HG03354 (cell line): Measurements from ENCODE around the gene MARCHF9.

ENCODE experiments used
- ATAC-seq: cut with Tn5 transposase; IDR thresholded peaks from one replicate; pipeline ENCODE4 v1.9.1; 2021; ENCODE audit warnings: mild to moderate bottlenecking; ENCODE audit not compliant: unreplicated experiment, poor library complexity, severe bottlenecking

Gene MARCHF9

DNA sequence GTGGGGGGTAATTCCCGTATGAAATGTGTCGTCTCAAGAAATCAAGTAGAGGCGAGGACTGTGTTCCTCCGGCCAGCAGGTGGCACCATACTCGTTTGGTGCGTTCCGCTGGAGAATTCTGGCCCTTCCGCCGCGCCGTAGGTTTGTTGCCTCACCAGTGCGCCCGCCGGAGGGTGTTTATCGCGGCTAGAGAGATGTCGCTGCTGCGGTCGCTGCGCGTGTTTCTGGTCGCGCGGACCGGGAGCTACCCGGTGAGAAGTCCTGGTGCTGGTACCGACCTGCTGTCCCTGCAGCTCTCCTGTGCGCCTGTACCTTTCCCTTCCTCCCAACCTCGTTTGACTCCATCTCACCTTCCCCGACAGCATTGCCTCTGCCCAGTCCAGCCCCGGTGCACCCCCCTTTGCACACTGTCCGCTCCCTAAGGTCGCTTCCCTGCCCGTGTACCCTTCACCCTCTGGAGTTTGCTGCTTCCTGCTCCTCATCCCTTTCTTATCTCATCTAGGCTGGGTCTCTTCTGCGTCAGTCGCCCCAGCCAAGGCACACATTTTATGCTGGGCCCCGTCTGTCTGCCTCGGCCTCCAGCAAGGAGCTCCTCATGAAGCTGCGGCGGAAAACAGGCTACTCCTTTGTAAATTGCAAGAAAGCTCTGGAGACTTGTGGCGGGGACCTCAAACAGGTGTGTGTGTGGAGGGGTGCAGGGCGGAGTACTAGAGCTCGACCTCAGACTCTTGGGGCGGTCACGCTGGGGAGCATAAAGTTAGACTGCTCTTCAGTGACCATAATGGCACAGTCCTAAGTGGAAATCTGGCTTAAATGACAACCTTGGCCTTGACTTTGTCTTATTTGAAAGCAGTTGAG lies 27.9 kb downstream of the MARCHF9 start, which contains the start of gene TSFM:
TSS of gene TSFM (plus strand) at position 180 of the 858 bp plus-strand sequence. CDS start at position 195, 15 bp downstream.
- peak; percentile 84 for ATAC-seq

DNA sequence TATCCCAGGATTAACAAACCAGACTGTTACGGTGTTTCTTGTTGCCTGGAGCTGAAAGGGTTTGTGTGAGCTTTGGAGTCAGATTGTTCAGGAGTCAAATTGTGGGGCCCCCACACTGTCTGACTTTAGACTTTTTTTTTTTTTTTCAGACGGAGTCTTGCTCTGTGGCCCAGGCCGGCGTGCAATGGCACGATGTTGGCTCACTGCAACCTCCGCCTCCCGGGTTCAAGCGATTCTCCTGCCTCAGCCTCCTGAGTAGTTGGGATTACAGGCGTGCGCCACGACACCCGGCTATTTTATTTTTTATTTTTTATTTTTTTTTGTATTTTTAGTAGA lies 28.5 kb downstream of the MARCHF9 start:
- no peak for ATAC-seq

DNA sequence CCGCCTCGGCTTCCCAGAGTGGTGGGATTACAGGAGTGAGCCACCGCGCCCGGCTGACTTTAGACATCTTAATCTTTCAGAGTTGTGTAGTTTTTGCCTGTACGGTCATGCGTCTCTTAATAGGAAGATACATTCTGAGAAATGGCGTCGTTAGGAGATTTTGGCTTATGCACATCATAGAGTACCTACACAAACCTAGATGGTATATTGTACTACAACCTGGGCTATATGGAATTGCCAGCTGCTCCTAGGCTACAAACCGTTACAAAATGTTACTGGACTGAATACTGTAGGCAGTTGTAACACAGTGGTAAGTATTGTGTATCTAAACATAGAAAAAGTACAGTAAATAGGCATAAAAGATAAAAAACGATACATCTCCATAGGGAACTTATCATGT lies 29.0 kb downstream of the MARCHF9 start:
- ATAC-seq: no peak

DNA sequence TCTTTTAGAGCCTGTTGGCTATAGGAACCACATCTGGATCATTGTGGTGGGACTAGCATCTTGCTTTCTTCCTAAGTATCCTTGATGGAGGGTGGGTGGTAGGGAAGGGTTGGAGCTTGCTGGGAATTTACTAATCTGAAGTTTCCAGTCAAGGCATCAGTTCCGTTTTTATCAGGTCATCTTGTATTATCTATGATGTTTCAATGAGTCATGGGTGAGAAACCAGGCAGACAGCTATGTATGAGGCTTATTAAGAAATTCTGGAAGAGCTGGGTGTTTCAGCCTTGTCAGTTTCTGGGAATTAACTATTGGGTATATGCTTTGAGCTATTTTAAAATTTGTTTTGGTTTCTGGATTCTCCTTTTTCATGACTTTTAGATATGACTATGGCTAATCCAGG lies 39.0 kb downstream of the MARCHF9 start:
- ATAC-seq: no peak

DNA sequence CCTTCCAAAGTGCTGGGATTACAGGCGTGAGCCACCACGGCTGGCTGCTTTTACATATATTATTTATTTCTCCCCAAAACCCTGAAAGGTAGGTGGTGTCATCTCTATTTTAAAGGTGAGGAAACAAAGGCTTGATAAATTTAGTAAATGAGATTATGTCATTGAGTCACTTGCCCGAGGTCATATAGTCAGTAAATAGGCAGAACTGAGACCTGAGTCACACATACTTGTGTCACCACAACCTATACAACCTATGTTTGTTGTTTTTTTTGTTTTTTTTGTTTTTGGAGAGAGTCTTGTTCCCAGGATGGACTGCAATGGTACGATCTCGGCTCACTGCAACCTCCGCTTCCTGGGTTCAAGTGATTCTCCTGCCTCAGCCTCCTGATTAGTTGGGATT lies 40.5 kb downstream of the MARCHF9 start:
- no peak for ATAC-seq

DNA sequence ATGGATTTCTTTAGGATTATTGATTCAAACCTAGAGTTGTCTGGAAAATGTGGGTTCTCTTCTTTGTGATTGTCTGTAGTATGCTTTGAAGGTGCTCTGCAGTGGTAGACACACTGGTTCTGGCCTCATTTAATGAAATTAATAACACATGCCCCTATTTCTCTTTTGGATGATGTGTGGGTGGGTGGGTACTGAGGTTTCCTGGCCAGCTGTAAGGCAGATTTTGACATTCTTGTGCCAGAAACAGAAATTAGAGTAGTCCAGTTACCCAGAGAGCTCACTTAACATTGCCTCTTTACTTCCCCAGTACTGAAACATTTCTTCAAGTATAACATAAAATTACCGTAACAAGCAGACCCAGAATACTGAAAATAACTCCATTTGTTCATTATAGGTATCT lies 42.1 kb downstream of the MARCHF9 start:
- no peak for ATAC-seq

DNA sequence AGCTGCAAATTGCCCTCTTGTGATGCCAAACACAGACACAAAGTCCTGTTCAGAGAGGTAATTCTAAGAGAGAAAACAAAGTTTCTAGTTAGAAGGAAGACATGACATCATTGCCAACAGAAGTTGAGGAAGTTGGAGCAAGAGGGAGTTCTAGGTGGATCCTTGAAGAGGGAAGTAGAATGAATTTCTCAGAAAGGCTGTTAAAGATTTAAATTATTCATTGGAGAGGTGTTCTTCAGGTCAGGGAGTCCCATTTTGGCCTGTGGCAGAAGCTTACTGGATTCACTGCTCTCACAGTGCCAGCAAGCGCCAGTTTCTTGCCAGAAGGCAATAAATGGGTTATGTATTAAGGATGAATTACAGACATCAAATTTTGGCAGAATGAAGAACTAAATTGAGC lies 43.0 kb downstream of the MARCHF9 start:
- ATAC-seq: no peak

DNA sequence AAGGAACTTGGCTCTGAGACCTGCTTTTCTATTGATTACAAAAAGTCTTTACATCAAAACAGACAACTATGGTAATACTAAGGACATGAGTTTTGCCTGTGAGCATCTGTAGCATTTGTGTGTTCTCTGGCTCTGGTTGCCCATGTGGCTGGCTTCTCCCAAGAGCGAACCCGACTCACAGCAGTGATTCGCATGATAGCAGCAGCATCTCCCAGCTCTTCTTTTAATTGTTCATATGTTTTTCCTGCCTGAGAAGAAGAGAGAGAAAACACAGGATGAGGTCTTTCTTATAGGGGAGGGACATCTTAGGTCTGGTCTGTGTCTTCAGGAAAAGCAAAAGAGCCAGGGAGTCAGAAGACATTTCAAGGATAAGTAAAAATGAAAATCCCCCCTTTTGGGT lies 46.1 kb downstream of the MARCHF9 start:
- ATAC-seq: no peak

DNA sequence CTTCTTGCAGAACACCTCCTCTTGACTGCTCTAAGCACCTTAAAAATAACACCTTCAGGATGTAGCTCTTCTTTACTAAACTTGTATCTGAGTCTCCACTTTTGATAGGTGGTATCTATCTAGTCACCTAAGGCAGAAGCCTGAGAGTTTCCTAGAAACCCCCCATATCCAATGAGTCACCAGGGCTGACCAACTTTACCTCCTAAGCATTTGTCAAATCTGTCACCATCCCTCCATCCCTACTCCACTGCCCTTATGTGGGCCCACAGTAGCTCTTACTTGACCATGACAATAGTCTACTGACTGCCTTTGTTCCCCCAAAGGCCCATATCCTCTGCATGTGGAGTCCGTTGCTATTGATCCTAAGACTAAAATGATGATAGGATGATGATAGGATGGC lies 47.7 kb downstream of the MARCHF9 start:
- ATAC-seq: no peak

DNA sequence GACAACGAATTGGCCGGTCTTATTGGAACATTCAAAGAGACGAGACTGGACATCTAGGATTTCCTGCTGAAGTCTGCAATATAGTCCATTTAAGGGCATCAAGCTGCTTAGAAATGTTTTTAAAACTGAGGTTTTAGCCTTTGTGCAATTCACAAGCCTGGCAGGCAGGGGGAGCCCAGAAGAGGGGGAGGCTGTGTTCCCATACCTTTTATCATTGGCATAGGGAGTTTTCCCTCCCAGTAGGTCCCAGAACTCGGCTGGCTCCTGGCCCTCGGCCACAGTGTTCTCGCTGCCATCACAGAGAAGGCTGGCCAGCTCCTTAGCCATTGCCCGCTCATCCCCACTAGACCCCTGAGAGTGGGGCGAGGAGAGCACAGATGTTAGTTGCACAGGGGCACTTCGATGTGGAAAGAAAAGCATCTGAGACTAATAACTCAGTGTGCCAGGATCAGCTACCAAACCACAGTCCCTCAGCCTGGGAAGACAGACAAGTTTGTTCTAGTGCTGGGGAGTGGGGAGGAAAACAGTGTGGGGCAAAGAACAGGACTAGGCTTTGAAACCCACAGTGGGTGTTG lies 48.5 kb downstream of the MARCHF9 start:
- peak; percentile 54 for ATAC-seq

DNA sequence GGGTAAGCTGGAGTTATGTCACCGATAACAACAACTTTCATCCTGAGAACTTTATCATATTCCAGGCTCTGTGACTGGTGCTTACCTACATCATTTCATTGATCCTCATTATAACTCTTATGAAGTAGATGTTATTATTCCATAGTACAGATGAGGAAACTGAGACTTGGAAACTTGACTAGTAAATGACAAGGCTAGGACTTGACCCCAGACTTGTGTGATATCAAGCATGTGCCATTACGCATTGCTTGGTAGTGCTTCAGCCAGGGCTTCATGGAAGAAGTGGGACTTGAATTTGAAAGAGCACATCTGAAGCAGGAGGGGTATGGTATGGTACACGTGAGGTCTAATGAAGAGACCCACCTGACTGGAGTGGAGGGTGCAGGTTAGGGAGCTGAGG lies 51.8 kb downstream of the MARCHF9 start:
- no peak for ATAC-seq

DNA sequence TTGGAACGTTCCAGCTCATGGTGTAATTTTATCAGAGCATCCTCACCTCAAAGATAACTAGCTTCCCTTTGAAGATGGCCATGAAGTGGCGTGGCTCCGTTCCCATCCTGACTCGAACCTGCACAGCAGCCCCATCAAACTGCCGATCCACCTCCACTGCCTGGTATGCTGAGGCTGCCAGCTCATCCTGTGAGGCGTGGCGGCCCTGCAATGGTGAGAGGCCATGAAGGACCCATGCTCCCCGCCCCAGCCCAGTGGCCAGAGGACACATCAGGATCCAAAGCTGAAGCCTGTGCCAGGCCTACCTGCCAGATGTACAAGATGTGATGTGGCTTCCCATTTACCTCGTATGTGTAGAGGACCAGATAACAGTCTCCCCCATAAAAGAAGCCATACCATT lies 52.4 kb downstream of the MARCHF9 start:
- no peak for ATAC-seq

DNA sequence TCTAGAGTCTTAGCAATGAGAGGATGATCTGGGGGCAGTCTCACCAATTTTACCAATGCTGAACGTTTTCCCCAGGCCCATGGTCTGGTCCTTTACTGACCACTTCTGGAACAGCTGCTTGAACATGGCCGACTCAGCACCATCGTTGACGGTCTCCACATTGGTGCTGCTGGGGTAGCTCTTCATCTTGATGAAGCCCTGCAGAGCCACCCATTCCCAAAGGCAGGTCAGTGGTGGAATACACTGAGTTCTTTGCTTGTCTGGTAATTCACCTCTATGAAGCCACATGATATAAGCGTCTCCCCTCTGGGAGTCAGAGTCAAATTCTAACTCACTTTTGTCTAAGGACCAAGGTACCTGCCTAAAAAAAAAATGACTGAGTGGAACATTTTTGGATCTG lies 53.4 kb downstream of the MARCHF9 start:
- ATAC-seq: no peak

DNA sequence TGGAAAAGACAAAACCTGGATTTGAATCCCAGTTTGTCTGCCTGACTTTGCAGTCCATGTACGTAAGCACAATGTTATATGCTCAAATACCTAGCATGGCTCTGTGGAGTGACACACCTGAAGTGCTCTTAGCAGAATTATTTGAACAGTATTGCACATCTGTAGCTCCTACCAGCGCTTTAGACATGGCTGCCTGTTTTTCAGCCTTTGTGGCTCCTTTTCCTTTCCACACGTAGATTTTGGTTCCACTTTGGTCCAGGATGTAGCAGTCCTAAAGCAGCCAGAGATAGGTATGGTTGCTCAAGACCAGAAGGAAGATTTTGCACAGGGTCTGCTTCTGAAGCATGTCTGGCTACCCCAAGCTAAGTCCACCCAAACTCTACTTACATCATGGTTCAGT lies 54.5 kb downstream of the MARCHF9 start:
- ATAC-seq: no peak
